Measurements from ENCODE around the gene ZNF474.

DNA sequence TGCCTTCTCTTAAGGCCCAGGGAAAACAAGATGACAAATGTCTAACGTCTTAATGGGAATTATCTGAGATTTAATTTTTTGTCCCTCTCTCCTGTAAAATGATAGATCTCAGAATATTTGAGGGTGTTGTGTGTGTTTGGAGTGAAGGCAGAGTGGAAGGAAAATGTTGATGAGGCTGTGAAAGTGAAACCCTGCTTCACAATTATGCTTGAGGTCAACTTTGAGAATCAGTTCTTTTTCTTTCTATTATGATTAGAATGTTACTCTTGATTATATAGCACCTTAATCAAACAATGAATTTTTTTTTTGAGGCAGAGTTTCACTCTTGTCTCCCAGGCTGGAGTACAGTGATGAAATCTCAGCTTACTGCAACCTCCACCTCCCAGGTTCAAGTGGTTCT is 45.8 kb upstream of the ZNF474 start:
- TF ChIP-seq, protein P1, sequence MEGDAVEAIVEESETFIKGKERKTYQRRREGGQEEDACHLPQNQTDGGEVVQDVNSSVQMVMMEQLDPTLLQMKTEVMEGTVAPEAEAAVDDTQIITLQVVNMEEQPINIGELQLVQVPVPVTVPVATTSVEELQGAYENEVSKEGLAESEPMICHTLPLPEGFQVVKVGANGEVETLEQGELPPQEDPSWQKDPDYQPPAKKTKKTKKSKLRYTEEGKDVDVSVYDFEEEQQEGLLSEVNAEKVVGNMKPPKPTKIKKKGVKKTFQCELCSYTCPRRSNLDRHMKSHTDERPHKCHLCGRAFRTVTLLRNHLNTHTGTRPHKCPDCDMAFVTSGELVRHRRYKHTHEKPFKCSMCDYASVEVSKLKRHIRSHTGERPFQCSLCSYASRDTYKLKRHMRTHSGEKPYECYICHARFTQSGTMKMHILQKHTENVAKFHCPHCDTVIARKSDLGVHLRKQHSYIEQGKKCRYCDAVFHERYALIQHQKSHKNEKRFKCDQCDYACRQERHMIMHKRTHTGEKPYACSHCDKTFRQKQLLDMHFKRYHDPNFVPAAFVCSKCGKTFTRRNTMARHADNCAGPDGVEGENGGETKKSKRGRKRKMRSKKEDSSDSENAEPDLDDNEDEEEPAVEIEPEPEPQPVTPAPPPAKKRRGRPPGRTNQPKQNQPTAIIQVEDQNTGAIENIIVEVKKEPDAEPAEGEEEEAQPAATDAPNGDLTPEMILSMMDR (IDR thresholded peaks at IDR 0.05) = no peak
- no peak for TF ChIP-seq POLR2A (IDR thresholded peaks at IDR 0.05)

All from prostate gland (tissue), 2 donors.